Bronchial epithelial cell (primary cell): ENCODE results near the gene NADK2. TPM values are rescaled to one million over a fixed set of nuclear protein-coding genes. Genes with fewer than 3 reads are reported as not detected.

Experiments used
- DNase-seq: peaks from one replicate; pipeline ENCODE4 v3.0.0-alpha.2; 2010; ENCODE audit warnings: low read depth
- FAIRE-seq: peaks from 2 replicates; lab custom pipeline; 2011; peaks lifted over from hg19 to GRCh38; lab: Jason Lieb, UNC
- H3K27me3 ChIP-seq: 2 replicates; pipeline ENCODE4 v1.5.1; 2011; ENCODE audit warnings: low read length; ENCODE audit not compliant: control insufficient read depth, insufficient read depth
- H3K36me3 ChIP-seq: 2 replicates; pipeline ENCODE4 v1.5.1; 2011; ENCODE audit warnings: low read length; ENCODE audit not compliant: control insufficient read depth, insufficient read depth
- H3K4me3 ChIP-seq: 2 replicates; pipeline ENCODE4 v1.5.1; 2011; ENCODE audit warnings: mild to moderate bottlenecking, low read depth, low read length, control low read depth
- total RNA-seq: library from RNA; depleted of rRNA; stranded (reverse); fragments of >200 nt; gene quantifications from 2 replicates; pipeline ENCODE4 v1.2.1, GENCODE V29; 2014
- TF ChIP-seq, protein P1 (sequence below): IDR thresholded peaks from 2 replicates; pipeline ENCODE4 v1.5.1; 2011; ENCODE audit warnings: mild to moderate bottlenecking, moderate library complexity, low read length, control low read depth, inconsistent platforms; ENCODE audit not compliant: insufficient read depth, severe bottlenecking

NADK2 gene
- total RNA-seq, 1 donor from 2014 or later, result 27.6 TPM

DNA sequence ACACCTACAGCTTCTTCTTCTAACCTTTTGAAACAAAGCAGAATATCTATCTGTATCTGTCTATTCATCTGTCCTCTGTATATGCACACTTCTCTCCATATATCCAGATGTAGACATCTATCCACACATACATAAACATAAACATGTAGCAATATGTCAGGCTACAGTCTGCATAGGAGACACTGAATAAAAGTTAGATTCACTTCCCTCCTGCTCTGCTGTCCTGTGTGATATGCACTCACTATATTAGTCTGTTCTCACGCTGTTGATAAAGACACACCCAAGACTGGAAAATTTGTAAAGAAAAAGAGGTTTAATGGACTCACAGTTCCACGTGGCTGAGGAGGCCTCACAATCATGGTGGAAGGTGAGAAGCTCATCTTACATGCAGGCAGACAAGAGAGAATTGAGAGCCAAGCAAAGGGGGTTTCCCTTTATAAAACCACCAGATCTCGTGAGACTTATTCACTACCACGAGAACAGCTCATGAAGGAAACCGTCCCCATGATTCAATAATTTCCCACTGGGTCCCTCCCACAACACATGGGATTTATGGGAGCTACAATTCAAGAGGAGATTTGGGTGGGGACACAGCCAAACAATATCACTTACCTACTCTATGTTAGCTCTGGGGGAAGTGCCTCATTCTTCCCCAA, 35.9 kb upstream of the NADK2 start:
- no peaks in the 10 kb centered on the region for H3K27me3 ChIP-seq
- no peak overlapping the region for H3K4me3 ChIP-seq
- FAIRE-seq, result no peak
- no peaks in the 10 kb centered on the region for H3K36me3 ChIP-seq
- no peak for DNase-seq
- TF ChIP-seq, protein P1, sequence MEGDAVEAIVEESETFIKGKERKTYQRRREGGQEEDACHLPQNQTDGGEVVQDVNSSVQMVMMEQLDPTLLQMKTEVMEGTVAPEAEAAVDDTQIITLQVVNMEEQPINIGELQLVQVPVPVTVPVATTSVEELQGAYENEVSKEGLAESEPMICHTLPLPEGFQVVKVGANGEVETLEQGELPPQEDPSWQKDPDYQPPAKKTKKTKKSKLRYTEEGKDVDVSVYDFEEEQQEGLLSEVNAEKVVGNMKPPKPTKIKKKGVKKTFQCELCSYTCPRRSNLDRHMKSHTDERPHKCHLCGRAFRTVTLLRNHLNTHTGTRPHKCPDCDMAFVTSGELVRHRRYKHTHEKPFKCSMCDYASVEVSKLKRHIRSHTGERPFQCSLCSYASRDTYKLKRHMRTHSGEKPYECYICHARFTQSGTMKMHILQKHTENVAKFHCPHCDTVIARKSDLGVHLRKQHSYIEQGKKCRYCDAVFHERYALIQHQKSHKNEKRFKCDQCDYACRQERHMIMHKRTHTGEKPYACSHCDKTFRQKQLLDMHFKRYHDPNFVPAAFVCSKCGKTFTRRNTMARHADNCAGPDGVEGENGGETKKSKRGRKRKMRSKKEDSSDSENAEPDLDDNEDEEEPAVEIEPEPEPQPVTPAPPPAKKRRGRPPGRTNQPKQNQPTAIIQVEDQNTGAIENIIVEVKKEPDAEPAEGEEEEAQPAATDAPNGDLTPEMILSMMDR, result no peak

- TF ChIP-seq, protein P1, result no peak
- DNase-seq, result no peak
- FAIRE-seq, result no peak
- Histone ChIP-seq H3K36me3 (no peaks in the 10 kb centered on the region), H3K27me3 (no peaks in the 10 kb centered on the region), H3K4me3 (no peak overlapping the region)
These were observed 35.1 kb upstream of the NADK2 start for GRCh38 chr5:36276864-36277263.

DNA sequence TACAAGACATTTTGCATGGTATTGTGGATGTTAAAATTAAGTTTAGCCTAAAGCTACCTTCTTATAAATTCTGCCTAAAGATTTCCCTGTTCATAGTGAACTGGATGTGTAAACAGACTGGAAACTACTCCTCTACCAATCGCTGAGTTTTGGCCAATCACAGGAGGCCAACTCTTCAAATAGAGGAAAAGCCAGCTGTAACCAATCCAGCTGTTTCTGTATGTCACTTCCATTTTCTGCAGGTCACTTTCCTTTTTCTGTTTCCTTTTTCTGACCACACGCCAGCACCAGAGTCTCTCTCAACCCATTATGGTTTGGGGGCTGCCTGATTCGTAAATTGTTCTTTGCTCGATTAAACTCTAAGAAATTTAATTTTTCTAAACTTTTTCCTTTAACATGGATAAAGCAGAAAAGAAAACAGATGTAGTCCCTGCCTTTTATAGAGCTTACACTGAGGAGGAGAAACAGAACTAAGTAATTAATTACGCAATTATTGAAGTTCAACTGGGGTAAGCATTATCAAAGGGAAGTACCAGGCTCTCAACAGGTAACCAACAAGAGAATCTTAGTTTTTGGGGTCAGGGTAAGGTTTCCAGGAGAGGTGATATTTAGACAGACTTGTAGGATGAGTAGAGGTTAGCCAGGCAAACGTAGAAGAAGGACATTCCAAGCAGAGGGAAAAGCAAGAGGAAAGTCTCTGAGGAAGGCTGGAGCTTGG, 32.2 kb upstream of the NADK2 start:
- Histone ChIP-seq H3K36me3 (no peaks in the 10 kb centered on the region), H3K4me3 (no peak overlapping the region), H3K27me3 (no peaks in the 10 kb centered on the region)
- FAIRE-seq (no peak), DNase-seq (no peak)
- TF ChIP-seq, protein P1, result no peak

DNA sequence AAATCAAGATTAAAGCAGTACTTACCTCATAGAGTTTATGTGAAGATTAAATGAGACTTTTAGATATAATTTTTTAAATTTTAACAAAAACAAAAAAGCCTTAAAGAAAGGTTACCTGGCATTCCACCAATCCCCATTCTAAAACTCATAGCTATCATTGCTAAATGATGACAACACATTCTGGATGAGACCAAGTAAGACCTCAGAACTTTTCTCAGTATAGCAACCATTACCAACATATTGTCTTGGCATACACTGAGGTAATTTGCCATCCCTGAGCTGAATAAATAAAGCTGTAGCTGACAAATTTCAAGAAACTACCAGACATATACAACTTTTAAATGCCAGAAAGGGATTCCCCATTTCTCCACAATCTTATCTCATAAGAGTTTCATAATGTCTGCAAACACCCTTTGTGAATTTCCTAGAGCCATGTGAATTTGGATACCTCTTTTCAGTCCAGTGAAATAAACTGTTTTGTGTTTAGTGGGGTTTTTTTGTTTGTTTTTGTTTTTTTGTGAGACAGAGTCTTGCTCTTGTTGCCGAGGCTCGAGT, 30.5 kb upstream of the NADK2 start:
- no peaks in the 10 kb centered on the region for H3K27me3 ChIP-seq
- H3K36me3 ChIP-seq, result no peaks in the 10 kb centered on the region
- DNase-seq (no peak), FAIRE-seq (no peak)
- TF ChIP-seq, protein P1, result no peak
- no peak overlapping the region for H3K4me3 ChIP-seq

DNA sequence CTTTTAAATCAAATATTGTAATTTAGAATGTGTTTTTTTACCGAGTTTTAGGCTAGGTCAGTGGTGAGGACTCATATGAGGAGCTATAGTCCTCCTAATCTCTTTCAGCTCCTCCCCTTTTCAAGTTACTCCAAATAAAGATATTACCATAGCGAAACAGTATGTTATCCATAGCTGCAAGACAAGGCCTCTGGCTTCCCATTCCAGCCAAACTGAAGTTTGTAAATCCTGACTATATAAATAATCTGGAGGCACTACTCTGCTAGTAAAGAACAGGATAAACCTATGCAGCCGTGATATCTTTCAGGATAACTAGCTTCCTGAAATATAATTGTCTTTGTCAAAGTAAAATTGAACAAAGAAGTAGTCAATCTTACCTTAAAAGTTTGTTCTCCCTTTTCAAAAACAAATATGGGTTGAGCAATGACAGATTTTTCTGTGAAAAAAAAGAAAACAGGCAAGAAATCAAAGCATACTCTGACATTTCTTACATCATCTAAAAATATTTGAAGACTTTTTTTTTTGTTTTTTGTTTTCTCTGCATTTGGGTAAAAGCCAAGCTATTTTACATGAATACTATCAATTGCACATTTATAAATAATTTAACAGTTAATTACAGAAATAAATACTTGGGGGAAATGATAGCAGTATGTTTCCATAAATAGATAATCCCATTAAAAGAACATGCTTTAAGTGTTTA, 29.3 kb upstream of the NADK2 start:
- Histone ChIP-seq H3K4me3 (no peak overlapping the region), H3K36me3 (no peaks in the 10 kb centered on the region), H3K27me3 (no peaks in the 10 kb centered on the region)
- TF ChIP-seq, protein P1, result no peak
- FAIRE-seq (no peak), DNase-seq (no peak)
